ENCODE measurements around the gene PHACTR1. TPM values are rescaled to one million over a fixed set of nuclear protein-coding genes. Genes with fewer than 3 reads are reported as not detected.

The PHACTR1 gene
- total RNA-seq, 2 experiments from 2014 or later = 0.79 to 1.5 TPM

DNA sequence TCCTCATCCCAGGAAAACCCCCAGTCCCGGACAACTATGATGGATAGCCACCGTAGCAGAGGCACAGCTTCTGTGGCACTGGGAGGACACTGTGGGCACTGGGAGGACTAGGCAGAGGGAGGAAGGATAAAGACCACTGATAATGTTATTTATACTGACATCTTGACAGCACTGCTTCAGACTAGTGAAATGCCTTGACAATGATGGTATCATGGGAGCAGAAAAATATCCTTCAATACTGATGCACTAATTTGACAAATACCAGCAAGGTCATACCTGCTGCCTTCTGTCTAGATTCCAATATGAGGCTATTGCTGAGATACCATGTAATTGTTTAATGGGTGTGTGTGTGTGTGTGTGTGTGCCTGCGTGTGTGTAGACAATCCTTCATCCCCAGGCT lies 148.6 kb downstream of the PHACTR1 start:
- H3K9me3 Mint-ChIP-seq = no peaks in the 10 kb centered on the region
- no peak overlapping the region for H3K27ac Mint-ChIP-seq
- no peaks in the 10 kb centered on the region for H3K4me1 Mint-ChIP-seq
- DNase-seq (no peak), ATAC-seq (ENCODE audit: low read depth) (no peak)
- no peaks in the 10 kb centered on the region for H3K36me3 Mint-ChIP-seq
- POLR2A ChIA-PET = no interaction called here
- no peak overlapping the region for H3K4me3 Mint-ChIP-seq
- peaks cover 6% of the 10 kb centered on the region for H3K27me3 Mint-ChIP-seq

DNA sequence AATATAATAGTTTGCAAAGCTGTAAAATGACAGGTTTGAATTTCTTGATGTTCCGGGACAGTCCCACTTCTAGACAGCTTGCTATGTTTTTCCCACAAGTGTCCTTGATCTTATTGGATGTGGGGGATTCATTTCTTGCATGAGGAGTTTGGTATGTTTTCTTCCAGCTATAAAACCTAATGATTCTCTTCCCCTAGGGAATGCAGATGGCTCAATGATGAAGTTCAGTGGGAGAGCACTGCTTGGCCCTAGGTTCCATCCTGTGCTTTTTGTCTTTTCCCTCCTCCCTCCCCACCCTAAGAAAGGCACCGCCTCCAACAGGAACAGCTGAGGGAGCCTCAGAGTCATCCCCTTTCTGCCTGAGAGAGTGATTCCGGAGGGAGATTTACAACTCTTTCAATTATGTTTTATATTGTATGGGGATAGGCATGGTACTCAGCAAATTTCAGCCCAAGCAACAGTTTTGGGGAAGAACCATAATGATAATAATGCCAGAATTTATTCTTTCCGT lies 149.2 kb downstream of the PHACTR1 start:
- Mint-ChIP-seq H3K9me3 (no peaks in the 10 kb centered on the region), H3K27ac (no peak overlapping the region), H3K4me3 (no peak overlapping the region), H3K27me3 (peaks cover 6% of the 10 kb centered on the region), H3K36me3 (no peaks in the 10 kb centered on the region), H3K4me1 (no peaks in the 10 kb centered on the region)
- POLR2A ChIA-PET = no interaction called here
- no peak for ATAC-seq (ENCODE audit: low read depth)
- no peak for DNase-seq

DNA sequence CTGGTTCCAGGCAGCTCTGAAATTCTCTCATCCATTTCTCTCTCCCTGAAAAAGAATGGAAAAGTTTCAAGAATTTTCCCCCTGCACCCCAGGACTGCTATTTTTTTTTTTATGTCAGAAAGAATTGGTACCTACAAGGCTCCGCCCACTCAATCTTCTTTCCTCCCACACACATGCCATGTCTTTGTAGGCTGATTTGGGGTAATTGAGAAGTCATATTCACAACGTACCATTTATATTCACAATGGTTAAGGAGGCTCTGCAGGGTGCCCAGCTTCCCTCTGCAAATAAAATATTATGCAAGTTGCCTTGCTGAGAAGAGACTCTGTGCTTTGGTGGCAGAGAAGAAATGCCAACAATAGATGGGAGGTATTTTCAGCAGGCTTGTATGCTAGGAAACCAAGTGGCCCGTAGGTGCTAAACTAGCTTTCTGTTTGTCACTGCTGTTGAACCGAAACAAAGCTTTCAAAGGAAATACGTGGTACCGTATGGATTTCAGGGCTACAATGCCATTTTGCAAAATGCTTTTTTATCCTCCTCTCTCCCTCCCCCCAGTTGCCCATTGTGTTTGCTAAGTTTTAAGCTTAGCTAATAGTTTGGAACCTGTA lies 150.0 kb downstream of the PHACTR1 start:
- no peak for ATAC-seq (ENCODE audit: low read depth)
- H3K9me3 Mint-ChIP-seq = no peaks in the 10 kb centered on the region
- POLR2A ChIA-PET = no interaction called here

DNA sequence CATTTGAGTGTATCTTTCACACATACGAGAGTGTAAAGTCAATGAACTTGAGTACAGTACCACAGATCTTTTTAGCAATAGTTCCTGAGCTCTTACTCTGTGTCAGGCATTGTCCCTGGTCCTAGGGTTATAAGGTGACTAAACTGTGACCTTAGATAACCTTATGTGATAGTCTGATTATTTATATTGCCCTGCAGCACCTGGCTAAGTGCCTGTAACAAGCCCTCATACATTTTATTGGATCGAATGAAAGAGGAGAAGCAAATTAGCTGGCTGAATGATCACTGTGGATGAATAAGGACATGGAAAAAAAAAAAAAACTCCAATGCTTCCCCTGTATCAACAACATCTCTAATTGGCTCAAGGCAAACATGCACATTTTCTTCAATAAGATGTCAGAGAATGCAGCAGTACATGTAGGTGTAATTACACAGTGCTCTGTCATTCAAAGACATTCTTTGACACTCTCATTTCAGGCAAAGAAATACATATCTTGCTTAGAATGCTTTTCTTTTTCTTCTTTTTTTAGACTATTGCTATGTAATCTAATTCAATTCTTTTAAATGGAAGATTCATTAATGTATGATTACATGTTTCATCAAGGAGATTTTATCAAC lies 153.4 kb downstream of the PHACTR1 start:
- peaks cover 22% of the 10 kb centered on the region for H3K27me3 Mint-ChIP-seq
- H3K4me3 Mint-ChIP-seq = no peak overlapping the region
- no peak overlapping the region for H3K27ac Mint-ChIP-seq
- H3K4me1 Mint-ChIP-seq = no peaks in the 10 kb centered on the region
- H3K9me3 Mint-ChIP-seq = no peaks in the 10 kb centered on the region
- DNase-seq = no peak
- ATAC-seq (ENCODE audit: low read depth) = no peak
- POLR2A ChIA-PET = no interaction called here
- no peaks in the 10 kb centered on the region for H3K36me3 Mint-ChIP-seq

More for the DNA sequence above, 150.0 kb downstream of the PHACTR1 start:
- peaks cover 6% of the 10 kb centered on the region for H3K27me3 Mint-ChIP-seq
- H3K36me3 Mint-ChIP-seq = no peaks in the 10 kb centered on the region
- no peak overlapping the region for H3K27ac Mint-ChIP-seq
- H3K4me3 Mint-ChIP-seq = no peak overlapping the region
- no peaks in the 10 kb centered on the region for H3K4me1 Mint-ChIP-seq
- DNase-seq = no peak

DNA sequence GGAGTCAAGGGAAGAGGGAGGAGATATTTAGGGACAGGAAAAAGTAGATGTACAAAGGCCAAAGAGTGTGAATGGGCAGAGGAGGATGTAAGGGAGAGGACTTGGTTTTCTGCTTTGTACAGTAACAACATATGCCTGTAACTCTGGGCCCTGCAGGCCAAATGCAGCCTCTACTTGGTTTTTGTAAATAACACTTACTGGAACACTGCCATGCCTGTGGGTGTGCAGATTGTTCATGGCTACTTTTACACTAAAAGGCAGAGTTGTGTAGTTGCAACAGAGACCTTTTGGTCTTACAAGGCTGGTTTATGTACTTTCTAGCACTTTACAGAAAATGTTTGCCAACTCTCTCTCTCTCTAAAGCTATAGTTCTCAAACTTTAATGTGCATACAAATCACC lies 157.1 kb downstream of the PHACTR1 start:
- H3K36me3 Mint-ChIP-seq = no peaks in the 10 kb centered on the region
- no peaks in the 10 kb centered on the region for H3K9me3 Mint-ChIP-seq
- peaks cover 19% of the 10 kb centered on the region for H3K27me3 Mint-ChIP-seq
- POLR2A ChIA-PET = no interaction called here
- ATAC-seq (ENCODE audit: low read depth) (no peak), DNase-seq (no peak)
- no peak overlapping the region for H3K4me3 Mint-ChIP-seq
- H3K4me1 Mint-ChIP-seq = no peaks in the 10 kb centered on the region
- H3K27ac Mint-ChIP-seq = no peak overlapping the region

DNA sequence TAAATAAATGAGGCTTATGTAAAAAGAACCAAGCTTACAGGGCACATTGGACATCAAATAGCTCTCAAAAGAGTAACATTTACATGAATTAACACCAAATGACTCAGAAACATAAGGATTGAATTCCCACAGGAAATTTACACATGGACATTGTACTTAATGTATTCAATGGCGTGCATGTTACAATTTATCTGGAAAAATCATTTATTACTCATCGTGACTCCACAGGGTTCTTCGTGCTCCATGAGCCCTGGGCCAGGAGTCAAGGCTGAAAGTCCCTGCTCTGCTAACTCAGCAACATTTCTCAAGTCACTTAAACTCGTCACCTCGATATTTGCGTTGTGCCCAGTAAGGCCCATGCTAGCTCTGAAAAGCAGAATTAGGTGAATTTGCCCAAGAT lies 158.5 kb downstream of the PHACTR1 start:
- Mint-ChIP-seq H3K27ac (no peak overlapping the region), H3K9me3 (no peaks in the 10 kb centered on the region), H3K4me1 (no peaks in the 10 kb centered on the region), H3K36me3 (no peaks in the 10 kb centered on the region), H3K27me3 (peaks cover 19% of the 10 kb centered on the region), H3K4me3 (no peak overlapping the region)
- ATAC-seq (ENCODE audit: low read depth) (no peak), DNase-seq (no peak)
- POLR2A ChIA-PET = no interaction called here

DNA sequence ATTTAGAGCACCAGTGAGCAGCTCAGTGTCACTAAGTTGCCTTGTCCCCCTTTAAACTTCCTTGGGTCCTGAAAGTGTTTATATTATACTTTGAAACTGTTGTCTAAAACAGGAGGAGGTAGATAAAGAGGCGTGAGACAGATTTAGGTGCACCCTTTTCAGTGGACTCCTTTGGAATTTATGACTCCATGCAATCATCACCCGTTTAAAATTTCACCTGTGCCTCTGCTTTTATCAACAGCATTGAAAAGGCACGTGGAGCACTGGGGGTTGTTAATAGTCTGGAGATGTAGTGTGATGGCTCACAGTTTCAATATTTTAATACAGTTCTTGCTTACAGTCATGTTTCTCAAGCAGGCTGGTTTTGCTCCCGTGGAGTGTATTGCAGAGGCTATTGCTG lies 162.2 kb downstream of the PHACTR1 start:
- Mint-ChIP-seq H3K36me3 (no peaks in the 10 kb centered on the region), H3K27ac (no peak overlapping the region), H3K4me1 (no peaks in the 10 kb centered on the region), H3K9me3 (no peaks in the 10 kb centered on the region), H3K4me3 (no peak overlapping the region), H3K27me3 (peaks cover 7% of the 10 kb centered on the region)
- DNase-seq (no peak), ATAC-seq (ENCODE audit: low read depth) (no peak)
- POLR2A ChIA-PET = no interaction called here

DNA sequence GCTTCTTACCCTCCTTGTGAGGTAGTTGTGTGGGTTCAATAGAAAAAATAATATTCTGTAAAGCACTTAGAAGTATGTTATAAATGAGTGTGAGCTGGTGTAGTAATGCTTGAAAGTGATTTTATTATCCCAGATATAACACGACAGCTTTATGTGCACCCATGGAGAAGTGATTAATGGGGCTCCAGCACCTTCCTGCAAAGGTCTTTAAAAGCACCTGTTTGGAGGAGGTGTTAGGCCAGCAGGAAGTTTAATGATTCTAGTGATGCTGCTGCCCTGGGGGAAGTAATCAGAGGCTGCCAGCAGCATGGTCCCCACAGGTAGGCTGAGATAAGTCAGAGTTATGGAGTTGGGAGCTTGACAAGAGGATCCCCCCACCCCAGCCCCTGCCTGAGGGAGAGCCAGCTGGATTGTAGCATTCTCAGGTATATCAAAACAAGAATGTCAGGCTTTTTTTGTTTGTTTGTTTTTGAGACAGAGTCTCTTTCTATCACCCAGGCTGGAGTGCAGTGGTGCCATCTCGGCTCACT lies 166.3 kb downstream of the PHACTR1 start:
- Mint-ChIP-seq H3K27ac (no peak overlapping the region), H3K36me3 (no peaks in the 10 kb centered on the region), H3K4me1 (no peaks in the 10 kb centered on the region), H3K4me3 (no peak overlapping the region), H3K27me3 (peaks cover 3% of the 10 kb centered on the region), H3K9me3 (no peaks in the 10 kb centered on the region)
- DNase-seq (no peak), ATAC-seq (ENCODE audit: low read depth) (no peak)
- POLR2A ChIA-PET = no interaction called here

DNA sequence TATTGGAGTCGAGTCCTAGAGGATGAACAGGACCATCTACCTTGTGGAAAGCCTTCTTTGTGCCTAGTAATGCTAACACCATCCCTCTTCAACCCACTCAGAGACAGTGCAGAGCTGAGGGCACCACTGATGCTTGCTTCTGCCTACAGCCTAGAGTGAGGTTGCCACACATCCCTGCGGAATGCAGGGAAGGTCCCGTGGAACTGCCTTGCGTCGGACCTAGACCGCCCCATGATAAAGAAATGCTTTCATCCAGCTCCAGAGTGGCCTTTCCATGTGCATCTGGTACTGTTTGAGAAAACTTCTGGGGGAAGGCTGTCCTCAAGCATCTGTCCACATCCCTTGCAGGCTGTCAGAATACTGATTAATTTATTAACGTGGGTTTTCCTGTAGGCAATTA lies 168.4 kb downstream of the PHACTR1 start:
- Mint-ChIP-seq H3K27ac (no peak overlapping the region), H3K9me3 (no peaks in the 10 kb centered on the region), H3K4me1 (no peaks in the 10 kb centered on the region), H3K4me3 (no peak overlapping the region), H3K36me3 (no peaks in the 10 kb centered on the region), H3K27me3 (peaks cover 3% of the 10 kb centered on the region)
- no peak for DNase-seq
- ATAC-seq (ENCODE audit: low read depth) = no peak
- POLR2A ChIA-PET = no interaction called here

DNA sequence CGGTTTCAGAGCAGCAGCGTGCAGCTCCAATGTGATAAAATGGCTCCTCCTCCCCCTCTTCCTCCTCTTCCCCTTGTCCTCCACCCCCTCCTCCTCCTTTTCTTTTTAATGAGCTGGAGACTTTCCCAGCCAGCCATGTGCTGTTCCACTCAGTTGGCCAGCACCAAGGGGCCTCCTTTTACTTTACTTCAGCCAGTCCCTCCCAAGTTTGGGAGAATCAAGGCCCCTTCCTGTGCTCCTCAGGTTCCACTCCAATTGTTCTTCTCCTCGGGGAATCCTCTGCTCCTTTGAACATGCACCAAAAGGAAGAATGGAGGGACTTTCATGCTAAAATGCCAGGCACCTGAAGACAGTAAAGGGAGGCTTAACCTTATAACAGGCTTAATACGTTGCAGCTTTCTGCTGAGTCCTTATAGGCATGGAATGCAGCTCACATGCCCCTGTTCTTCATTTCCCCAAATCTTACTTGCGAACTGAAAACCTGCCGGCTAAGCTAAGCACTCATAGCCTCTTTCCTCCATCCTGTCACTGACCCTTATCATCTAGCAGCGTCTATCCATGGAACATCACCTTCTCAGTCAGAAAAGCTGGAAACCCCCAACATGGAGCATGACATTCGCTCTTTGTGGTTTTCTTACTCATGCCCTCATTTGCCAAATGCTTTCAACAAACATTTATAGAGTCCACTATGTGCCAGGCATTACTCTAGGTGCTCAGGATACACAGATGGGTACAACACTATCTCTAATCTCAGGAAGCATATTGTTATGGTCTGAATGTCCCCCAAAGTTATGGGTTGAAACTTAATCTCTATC lies 170.6 kb downstream of the PHACTR1 start:
- Mint-ChIP-seq H3K27me3 (peaks cover 5% of the 10 kb centered on the region), H3K9me3 (peaks cover 9% of the 10 kb centered on the region), H3K36me3 (no peaks in the 10 kb centered on the region), H3K4me3 (no peak overlapping the region), H3K27ac (no peak overlapping the region), H3K4me1 (no peaks in the 10 kb centered on the region)
- DNase-seq = no peak
- ATAC-seq (ENCODE audit: low read depth) = no peak
- POLR2A ChIA-PET = no interaction called here

DNA sequence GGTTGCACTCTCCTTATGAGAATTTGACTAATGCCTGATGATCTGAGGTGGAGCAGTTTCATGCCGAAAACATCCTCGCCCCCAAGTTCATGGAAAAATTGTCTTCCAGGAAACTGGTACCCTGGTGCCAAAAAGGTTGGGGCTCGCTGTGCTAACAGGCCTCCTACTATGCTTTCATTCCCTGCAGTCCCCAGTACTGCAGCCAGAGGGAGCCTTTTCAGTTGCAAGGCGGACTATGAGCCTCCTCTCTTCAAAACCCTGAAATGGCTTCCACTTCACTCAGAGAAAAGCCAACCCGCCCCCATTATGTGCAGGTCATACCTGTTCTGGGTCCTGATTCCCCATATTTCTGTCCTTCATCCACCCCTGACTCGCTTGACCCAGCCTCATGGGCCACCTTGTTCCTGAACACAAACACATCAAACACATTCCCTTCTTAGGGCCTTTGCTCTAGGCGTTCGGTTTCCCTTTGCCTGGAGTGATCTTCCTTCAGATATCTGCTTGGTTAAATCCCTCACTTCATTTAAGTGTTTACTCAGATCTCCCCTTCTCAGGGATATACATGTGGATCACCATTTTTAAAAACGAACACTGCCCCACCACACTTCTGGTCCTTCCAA lies 173.7 kb downstream of the PHACTR1 start:
- no peaks in the 10 kb centered on the region for H3K36me3 Mint-ChIP-seq
- ATAC-seq (ENCODE audit: low read depth) (no peak), DNase-seq (no peak)
- H3K27me3 Mint-ChIP-seq = peaks cover 5% of the 10 kb centered on the region
- peaks cover 9% of the 10 kb centered on the region for H3K9me3 Mint-ChIP-seq
- H3K4me1 Mint-ChIP-seq = no peaks in the 10 kb centered on the region
- no peak overlapping the region for H3K4me3 Mint-ChIP-seq
- H3K27ac Mint-ChIP-seq = no peak overlapping the region
- POLR2A ChIA-PET = no interaction called here

DNA sequence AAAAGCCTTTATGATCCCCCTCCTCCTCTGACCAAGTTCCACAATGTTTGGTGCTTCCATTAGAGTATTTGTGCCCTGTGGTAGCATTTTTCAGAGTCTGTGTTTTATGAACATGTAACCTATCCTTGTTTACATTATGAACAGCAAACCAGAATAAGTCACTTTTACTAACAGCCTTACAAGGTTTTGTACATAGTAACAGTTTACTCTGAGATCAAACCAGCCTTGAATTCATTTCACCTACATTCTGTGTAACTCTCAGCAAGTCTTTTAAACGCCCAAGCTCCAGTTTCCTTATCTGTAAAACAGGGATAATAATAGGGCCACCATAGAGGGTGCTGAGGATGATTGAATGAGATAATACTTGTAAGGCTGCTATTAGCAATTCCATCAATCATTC lies 175.0 kb downstream of the PHACTR1 start:
- H3K4me1 Mint-ChIP-seq = no peaks in the 10 kb centered on the region
- H3K4me3 Mint-ChIP-seq = no peak overlapping the region
- peaks cover 5% of the 10 kb centered on the region for H3K27me3 Mint-ChIP-seq
- no peaks in the 10 kb centered on the region for H3K36me3 Mint-ChIP-seq
- DNase-seq = no peak
- H3K27ac Mint-ChIP-seq = no peak overlapping the region
- H3K9me3 Mint-ChIP-seq = peaks cover 9% of the 10 kb centered on the region
- POLR2A ChIA-PET = no interaction called here
- no peak for ATAC-seq (ENCODE audit: low read depth)

DNA sequence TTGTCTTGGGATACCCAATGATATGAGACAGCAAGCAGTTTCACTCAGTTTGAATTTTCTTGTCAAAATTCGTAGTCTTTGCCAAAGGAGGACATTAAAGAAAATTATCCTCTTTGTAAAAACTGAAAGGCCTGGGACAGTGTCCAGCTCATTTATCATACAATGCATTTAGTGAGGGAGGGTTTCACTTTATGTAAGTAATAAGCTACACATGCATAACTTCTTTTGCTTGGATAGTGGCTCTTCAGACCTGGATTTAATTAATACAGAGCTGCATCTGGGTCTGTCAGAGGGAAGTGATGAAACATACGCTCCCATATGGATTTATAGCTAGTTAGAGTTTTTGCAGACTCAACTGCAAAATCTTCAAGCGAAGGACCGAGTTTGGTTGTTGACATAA lies 175.6 kb downstream of the PHACTR1 start:
- H3K9me3 Mint-ChIP-seq = peaks cover 9% of the 10 kb centered on the region
- POLR2A ChIA-PET = no interaction called here
- H3K27me3 Mint-ChIP-seq = peaks cover 6% of the 10 kb centered on the region
- ATAC-seq (ENCODE audit: low read depth) (no peak), DNase-seq (no peak)
- no peak overlapping the region for H3K27ac Mint-ChIP-seq
- H3K4me3 Mint-ChIP-seq = no peak overlapping the region
- no peaks in the 10 kb centered on the region for H3K36me3 Mint-ChIP-seq
- no peaks in the 10 kb centered on the region for H3K4me1 Mint-ChIP-seq
